Spleen (tissue), 7 donors: ENCODE results near the gene SEC22B.

ENCODE experiments used
- POLR2A ChIP-seq, 3 donors: fragments of 450-650 bp; IDR thresholded peaks; one replicate each; pipeline ENCODE4 v1.5.1; 2017; ENCODE audit warnings: antibody characterized with exemption in 3 of 3, mild to moderate bottlenecking in 1 of 3
- TF ChIP-seq, protein P1 (sequence below), 11 experiments: fragments of 200-600 bp in 7 of 11; fragments of 450-650 bp in 4 of 11; sonication (generic) in 4 of 11; IDR thresholded peaks in 8 of 11; conservative IDR thresholded peaks in 3 of 11; 1 replicate in 7 of 11; 2 replicates in 4 of 11; pipeline versions ENCODE4 v1.4.0 to v1.8.0; 2016 to 2021; ENCODE audit warnings: antibody characterized with exemption in 11 of 11, inconsistent platforms in 4 of 11, mild to moderate bottlenecking in 1 of 11
- donor health status: DM: no; HTN: no; CAD: no; lungs with moderate emphysema.
- donor health status: DM: no; HTN: no; CAD: no.
- donor health status: DM: no; HTN: no; CAD: no.

DNA sequence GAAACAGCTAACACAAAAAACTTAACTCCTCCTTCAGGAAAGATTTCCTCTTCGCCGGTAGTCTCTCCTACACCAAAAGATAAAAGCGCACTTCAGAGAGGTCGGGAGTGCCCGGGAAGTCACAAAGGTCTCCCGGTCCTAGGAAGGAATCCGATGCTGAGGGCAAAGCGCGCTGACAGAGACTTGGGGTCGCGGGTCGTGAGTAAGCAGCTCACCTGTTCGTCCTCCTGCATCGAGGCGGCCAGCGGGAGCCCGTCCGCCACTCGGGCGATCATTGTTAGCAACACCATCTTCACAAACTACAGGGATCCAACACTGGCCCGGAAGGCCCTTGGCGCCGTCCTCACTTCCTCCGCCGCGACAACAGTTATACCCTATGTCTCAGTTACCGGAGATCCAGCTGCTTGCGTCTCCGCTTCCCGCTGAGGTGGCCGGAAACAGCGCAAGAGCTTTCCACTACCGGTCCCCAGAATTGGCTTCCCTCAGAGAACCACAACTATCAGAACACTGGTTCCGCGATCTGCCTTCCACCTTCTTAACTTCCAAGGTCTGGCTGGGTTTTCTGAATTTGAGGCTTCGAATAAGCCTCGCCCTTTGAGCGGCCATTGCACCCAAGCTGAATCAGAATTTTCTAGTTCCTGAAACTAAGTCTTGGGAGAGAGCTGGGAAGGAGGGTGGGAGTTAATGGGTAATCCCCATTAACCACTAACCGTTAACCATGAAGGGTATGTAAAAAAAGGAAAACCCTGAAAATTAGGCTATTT is at the start of gene SEC22B:
- TF ChIP-seq, protein P1, sequence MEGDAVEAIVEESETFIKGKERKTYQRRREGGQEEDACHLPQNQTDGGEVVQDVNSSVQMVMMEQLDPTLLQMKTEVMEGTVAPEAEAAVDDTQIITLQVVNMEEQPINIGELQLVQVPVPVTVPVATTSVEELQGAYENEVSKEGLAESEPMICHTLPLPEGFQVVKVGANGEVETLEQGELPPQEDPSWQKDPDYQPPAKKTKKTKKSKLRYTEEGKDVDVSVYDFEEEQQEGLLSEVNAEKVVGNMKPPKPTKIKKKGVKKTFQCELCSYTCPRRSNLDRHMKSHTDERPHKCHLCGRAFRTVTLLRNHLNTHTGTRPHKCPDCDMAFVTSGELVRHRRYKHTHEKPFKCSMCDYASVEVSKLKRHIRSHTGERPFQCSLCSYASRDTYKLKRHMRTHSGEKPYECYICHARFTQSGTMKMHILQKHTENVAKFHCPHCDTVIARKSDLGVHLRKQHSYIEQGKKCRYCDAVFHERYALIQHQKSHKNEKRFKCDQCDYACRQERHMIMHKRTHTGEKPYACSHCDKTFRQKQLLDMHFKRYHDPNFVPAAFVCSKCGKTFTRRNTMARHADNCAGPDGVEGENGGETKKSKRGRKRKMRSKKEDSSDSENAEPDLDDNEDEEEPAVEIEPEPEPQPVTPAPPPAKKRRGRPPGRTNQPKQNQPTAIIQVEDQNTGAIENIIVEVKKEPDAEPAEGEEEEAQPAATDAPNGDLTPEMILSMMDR (IDR thresholded peaks at IDR 0.05 in 8 of 11, conservative IDR thresholded peaks at IDR 0.05 in 3 of 11) = no peak
- TF ChIP-seq POLR2A (IDR thresholded peaks at IDR 0.05) = peak; percentile 86 to 94 (median 93)
